ENCODE data around the gene PLSCR2. TPM values are rescaled to one million over a fixed set of nuclear protein-coding genes. Genes with fewer than 3 reads are reported as not detected.

PLSCR2 gene
- total RNA-seq, 1 experiment from 2014 or later: not detected

- DNase-seq (ENCODE audit: low read depth, low spot score) (no peak), ATAC-seq (no peak)
- TF ChIP-seq ZFX (IDR thresholded peaks at IDR 0.05): no peak
- no peak for TF ChIP-seq POLR2A (IDR thresholded peaks at IDR 0.05; ENCODE audit: borderline replicate concordance, extremely low read depth, insufficient read depth, insufficient read length)
- TF ChIP-seq CTCF (IDR thresholded peaks at IDR 0.05 in 2 of 3, conservative IDR thresholded peaks at IDR 0.05 in 1 of 3; ENCODE audit: borderline replicate concordance in 1 of 3, insufficient read depth in 1 of 3, low read depth in 2 of 3, low read length in 2 of 3): no peak
- no peak for TF ChIP-seq FOSL1 (IDR thresholded peaks at IDR 0.05; ENCODE audit: low read depth)
- TF ChIP-seq SRF (IDR thresholded peaks at IDR 0.05; ENCODE audit: low read depth): no peak
- Histone ChIP-seq H3K9me3 (ENCODE audit: control insufficient read depth in 1 of 2, insufficient read depth in 1 of 2, low read depth in 1 of 2, low read length in 2 of 2) (no peaks in the 10 kb centered on the region), H3K79me2 (ENCODE audit: insufficient read depth, low read length) (no peaks in the 10 kb centered on the region), H3K4me2 (ENCODE audit: low read length) (no peak overlapping the region), H3K4me3 (replicated peaks in 1 of 2; ENCODE audit: low read depth in 1 of 2, low read length in 2 of 2) (no peak overlapping the region), H2AFZ (ENCODE audit: low read depth, low read length, poor library complexity, severe bottlenecking) (no peak overlapping the region), H3K9me2 (ENCODE audit: insufficient read depth) (no peaks in the 10 kb centered on the region), H3K36me3 (ENCODE audit: control insufficient read depth in 1 of 2, insufficient read depth in 2 of 2, low read length in 2 of 2) (no peaks in the 10 kb centered on the region), H3K27me3 (ENCODE audit: insufficient read depth, low read length) (no peaks in the 10 kb centered on the region), H3K27ac (ENCODE audit: low read depth, low read length) (no peak overlapping the region), H4K20me1 (ENCODE audit: insufficient read depth) (no peaks in the 10 kb centered on the region), H3K4me1 (ENCODE audit: control insufficient read depth in 1 of 2, insufficient read depth in 2 of 2, low read length in 2 of 2) (no peaks in the 10 kb centered on the region), H3K9ac (ENCODE audit: low read length) (no peak overlapping the region)
- intact Hi-C loops (cut with micrococcal nuclease): no loop called here
- POLR2A ChIA-PET: no interaction called here
- RAD21 ChIA-PET (ENCODE audit: low non-redundant PET in 1 of 2, low total read pairs in 2 of 2, uncharacterized antibody in 2 of 2, unreplicated experiment in 2 of 2): no interaction called here
- CTCF ChIA-PET: no interaction called here
- no TSS peak for BruUV-seq (replicated peaks)
Measured at GRCh38 chr3:146395164-146395563, 74.2 kb downstream of the PLSCR2 start.

GRCh38 chr3:146390957-146391356 is 78.4 kb downstream of the PLSCR2 start:
- Histone ChIP-seq H3K9me2 (ENCODE audit: insufficient read depth) (0 out of 2 replicates have a peak, but pooled peaks cover 1% of the 10 kb centered on the region), H3K4me1 (ENCODE audit: control insufficient read depth in 1 of 2, insufficient read depth in 2 of 2, low read length in 2 of 2) (no peaks in the 10 kb centered on the region), H3K9me3 (ENCODE audit: control insufficient read depth in 1 of 2, insufficient read depth in 1 of 2, low read depth in 1 of 2, low read length in 2 of 2) (no peaks in the 10 kb centered on the region), H3K79me2 (ENCODE audit: insufficient read depth, low read length) (no peaks in the 10 kb centered on the region), H4K20me1 (ENCODE audit: insufficient read depth) (no peaks in the 10 kb centered on the region), H3K36me3 (ENCODE audit: control insufficient read depth in 1 of 2, insufficient read depth in 2 of 2, low read length in 2 of 2) (no peaks in the 10 kb centered on the region), H3K27me3 (ENCODE audit: insufficient read depth, low read length) (no peaks in the 10 kb centered on the region), H3K27ac (ENCODE audit: low read depth, low read length) (no peak overlapping the region), H2AFZ (ENCODE audit: low read depth, low read length, poor library complexity, severe bottlenecking) (peak overlapping the region; percentile 8), H3K4me3 (replicated peaks in 1 of 2; ENCODE audit: low read depth in 1 of 2, low read length in 2 of 2) (no peak overlapping the region), H3K9ac (ENCODE audit: low read length) (no peak overlapping the region), H3K4me2 (ENCODE audit: low read length) (no peak overlapping the region)
- ChIA-PET CTCF (interaction anchor here (0.9 kb wide), 1 partner anchor 203 kb away, joined by 4 read pairs; no protein-coding TSS in a partner anchor), POLR2A (no interaction called here), RAD21 (ENCODE audit: low non-redundant PET in 1 of 2, low total read pairs in 2 of 2, uncharacterized antibody in 2 of 2, unreplicated experiment in 2 of 2) (no interaction called here)
- DNase-seq (ENCODE audit: low read depth, low spot score) (no peak), ATAC-seq (no peak)
- no TSS peak for BruUV-seq (replicated peaks)
- intact Hi-C loops (cut with micrococcal nuclease): no loop called here
- no peak for TF ChIP-seq SP1 (IDR thresholded peaks at IDR 0.05; ENCODE audit: low read depth)
- no peak for TF ChIP-seq EZH2phosphoT487 (IDR thresholded peaks at IDR 0.05; ENCODE audit: borderline replicate concordance)
- no peak for TF ChIP-seq ZFX (IDR thresholded peaks at IDR 0.05)
- no peak for TF ChIP-seq CBX3 (IDR thresholded peaks at IDR 0.05; ENCODE audit: low read depth)
- TF ChIP-seq TCF7L2 (IDR thresholded peaks at IDR 0.05; ENCODE audit: borderline replicate concordance, extremely low read depth, insufficient read depth, insufficient read length): no peak
- no peak for TF ChIP-seq REST (IDR thresholded peaks at IDR 0.05; ENCODE audit: low read depth)
- no peak for TF ChIP-seq MAX (IDR thresholded peaks at IDR 0.05)
- no peak for TF ChIP-seq ATF3 (IDR thresholded peaks at IDR 0.05)
- TF ChIP-seq FOSL1 (IDR thresholded peaks at IDR 0.05; ENCODE audit: low read depth): no peak
- no peak for TF ChIP-seq SRF (IDR thresholded peaks at IDR 0.05; ENCODE audit: low read depth)
- TF ChIP-seq ELF1 (IDR thresholded peaks at IDR 0.05; ENCODE audit: borderline replicate concordance, low read depth): no peak
- no peak for TF ChIP-seq YY1 (IDR thresholded peaks at IDR 0.05; ENCODE audit: extremely low read depth, insufficient replicate concordance, low read depth, low read length)
